ENCODE data around the gene CRHR2. TPM values are rescaled to one million over a fixed set of nuclear protein-coding genes. Genes with fewer than 3 reads are reported as not detected.
"Not testable (repeated sequence)": the region's sequence is repeated elsewhere in the genome, so short reads cannot be mapped to it uniquely, and the experiment has no call there.

The CRHR2 gene
- total RNA-seq, 1 experiment from 2014 or later: not detected

DNA sequence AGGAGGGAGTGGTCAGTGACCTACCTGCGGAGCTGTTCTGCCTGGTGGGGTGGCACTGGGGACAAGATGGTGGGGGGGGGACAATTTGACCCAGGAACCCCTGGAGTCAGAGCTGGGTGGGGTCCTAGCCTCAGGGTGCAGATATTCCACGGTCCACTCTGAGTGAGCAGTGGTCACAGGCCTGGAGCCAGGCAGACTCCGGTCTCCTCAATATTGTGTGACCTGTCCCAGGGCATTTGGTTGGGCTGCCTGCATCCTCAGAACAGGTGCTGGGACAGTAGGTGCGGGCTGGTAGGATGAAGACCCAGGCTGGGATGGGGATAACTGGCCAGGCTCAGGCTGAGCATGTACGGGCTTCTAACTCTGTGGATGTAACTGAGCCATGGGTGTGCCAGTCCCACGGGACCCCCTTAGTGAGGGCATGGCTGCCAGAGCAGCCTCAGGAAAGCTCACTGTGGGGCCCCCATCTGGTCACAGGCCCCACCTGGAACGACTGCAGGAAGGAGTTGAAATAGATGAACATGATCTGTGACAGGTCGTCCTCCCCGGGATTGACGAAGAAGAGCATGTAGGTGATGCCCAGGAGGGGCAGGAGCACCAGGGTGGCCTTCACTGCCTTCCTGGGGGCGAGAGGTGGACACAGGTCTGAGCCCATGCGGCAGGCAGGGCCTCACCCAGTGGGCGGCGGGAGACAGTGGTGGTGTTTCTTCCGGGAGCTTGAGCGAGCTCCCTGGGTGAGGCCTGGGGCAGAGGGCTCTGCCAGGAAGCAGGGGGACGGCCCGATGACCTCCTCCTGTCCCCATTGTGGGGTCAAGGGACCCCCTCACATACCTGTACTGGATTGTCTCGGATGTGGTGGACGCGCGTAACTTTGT, 26.9 kb downstream of the CRHR2 start:
- DNase-seq (ENCODE audit: low read depth): no peak

- DNase-seq (ENCODE audit: low read depth): no peak
These were observed 27.8 kb downstream of the CRHR2 start for GRCh38 chr7:30654296-30655090.

DNA sequence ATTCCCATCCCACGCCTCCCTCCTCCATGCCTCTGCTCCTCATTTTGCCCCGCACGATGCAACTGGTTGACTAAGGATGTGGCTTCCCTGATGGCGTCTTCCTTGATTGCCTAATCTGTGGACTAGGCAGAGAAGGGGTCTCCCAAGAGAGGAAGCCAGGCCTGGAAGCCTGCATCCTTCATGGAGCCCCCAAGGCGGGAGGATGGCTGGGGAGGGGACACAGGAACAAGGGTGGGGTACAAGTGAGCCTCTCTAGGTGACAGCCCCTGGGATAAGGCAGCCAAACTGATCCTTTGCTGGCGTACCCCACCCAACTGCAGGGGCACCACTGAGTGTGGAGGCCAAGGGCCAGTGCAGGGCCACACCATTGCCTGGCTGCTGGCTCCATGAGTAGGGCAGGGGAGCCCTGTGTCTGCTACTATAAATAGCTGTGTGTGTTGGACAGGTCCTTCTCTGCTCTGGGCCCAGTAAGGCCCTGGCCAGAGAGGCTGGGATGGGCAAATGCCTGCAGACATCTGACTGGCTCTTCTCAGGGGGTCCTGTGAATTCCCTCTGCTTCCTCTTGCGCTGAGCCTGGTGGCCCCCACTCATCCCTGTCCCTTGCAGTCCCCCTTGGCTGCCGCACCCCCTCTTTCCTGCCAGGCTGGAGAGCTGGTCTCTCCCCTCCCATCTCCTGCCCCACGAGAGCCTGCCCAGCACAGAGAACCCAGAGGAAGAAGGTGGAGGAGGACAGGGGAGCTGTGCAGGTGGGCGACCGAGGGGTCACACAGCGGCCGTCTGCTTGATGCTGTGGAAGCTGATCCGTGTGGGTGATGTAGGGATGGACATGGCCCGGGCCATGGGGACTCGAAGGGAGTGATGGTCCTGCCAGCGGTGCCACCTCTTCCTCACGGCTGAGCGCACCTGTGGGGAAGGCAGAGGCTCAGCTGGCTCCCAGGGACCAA, 29.3 kb downstream of the CRHR2 start:
- no peak for DNase-seq (ENCODE audit: low read depth)

DNA sequence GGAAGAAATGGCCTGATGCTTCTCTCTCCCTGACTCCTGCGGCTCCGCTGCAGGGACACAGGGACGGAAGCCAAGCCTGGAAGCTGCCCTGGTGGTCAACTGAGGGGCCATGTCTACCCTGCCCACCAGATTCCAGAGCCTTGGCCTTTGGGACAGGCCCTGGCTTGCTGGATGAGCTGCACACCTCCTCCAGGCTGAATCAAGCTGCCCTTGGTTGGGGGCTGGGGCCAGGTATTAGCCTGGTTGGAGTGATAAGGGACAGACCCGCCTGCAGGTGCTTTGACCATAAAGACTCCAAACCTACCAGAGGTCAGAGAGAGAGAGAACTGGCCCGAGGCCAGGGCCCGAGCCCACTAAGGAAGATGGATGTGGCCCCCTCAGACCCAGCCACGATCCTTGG, 30.1 kb downstream of the CRHR2 start:
- no peak for DNase-seq (ENCODE audit: low read depth)

DNA sequence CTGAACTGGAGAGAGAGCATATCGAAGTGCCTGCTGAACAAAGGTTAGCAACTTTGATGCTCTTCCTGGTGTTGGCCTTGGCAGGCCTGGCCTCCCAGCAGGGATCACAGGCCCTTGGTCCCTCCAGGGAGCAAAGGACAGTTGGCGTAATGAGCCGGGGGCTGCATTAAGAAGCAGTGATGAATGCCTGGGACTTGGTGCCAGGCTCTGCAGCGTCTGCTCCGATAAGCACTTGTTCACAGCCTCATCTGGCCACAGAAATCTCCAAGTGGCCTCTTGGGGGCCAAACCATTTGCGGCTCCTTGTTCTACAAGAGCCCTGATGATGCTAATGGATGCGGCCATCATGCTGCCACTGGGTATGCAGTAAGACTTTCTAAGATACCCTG, 31.8 kb downstream of the CRHR2 start:
- no peak for DNase-seq (ENCODE audit: low read depth)

GRCh38 chr7:30649717-30650420, 32.4 kb downstream of the CRHR2 start:
- DNase-seq (ENCODE audit: low read depth): no peak

DNA sequence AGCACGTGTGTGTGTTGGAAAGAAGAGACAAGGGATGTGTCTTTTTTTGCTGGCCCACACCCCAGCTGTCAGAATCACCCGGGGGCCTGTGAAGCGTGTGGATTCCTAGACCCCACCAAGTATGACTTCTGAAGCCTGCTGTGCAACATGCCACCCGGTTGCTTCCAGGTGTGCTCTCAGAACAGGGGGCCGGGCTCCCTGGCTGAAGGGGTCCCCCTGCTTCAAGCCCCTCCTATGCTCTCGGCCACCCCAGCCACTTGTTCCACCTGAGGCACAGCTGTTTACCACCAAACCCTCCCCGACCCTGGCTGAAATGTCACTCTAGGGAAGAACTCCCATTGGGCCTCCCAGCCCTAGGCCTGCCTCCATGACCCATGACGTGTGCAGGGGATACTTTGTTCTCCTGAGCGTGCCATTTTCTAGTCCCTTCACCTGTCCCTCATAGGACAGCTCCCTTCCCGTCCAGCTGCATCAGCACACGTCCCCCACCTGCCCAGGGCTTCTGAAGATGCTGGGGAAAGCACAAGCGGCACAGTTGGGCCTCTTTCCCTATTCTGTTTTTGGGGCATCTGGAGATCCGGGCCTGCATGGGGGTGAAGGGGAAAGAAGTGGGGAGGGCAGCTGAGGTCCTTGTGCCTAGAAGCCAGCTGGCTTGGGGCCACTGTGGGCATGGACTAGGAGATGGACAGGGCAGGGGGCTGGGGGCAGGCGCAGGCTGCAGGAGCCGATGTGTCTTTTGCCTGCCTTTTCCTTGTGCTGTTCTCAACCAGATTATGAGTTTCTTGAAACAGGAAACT, 33.3 kb downstream of the CRHR2 start:
- DNase-seq (ENCODE audit: low read depth): no peak

DNA sequence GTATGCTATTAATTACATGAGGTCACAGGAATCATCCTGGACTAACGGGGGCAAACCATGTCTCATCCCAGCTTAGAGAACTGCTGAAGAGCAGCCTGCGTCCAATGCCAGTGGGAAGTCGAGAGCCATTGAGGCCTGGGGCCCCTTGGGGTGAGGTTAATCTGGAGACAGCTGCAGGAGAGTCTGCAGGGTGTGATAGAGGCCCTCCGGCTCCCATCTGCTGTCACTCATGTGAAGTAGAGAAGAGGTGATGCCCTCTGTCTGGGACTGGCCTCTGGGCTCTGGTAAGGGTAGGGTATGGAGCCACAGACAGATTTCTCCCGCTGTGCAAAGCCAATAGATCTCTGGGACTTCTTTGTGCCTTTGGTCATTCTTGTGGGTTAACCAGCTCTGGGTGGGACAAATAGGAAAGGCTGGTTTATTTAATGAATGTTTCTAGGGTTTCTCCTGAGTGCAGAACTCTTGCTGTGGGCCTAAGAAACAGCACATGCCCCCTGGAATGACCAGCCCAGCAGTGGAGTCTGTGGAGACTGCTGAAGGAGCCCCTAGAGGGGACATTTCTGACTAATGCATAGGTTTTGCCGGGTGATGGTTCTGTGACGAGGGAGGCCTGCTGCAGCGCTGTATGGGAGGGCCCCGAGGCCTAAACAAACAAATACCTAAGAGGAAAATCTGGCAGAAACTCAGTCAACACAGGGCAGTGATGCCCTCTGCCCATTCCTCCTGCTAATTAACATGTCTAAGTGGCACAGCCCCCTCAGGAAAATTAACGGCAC, 34.5 kb downstream of the CRHR2 start:
- no peak for DNase-seq (ENCODE audit: low read depth)

GRCh38 chr7:30646154-30646553, 36.1 kb downstream of the CRHR2 start:
- DNase-seq (ENCODE audit: low read depth): no peak

DNA sequence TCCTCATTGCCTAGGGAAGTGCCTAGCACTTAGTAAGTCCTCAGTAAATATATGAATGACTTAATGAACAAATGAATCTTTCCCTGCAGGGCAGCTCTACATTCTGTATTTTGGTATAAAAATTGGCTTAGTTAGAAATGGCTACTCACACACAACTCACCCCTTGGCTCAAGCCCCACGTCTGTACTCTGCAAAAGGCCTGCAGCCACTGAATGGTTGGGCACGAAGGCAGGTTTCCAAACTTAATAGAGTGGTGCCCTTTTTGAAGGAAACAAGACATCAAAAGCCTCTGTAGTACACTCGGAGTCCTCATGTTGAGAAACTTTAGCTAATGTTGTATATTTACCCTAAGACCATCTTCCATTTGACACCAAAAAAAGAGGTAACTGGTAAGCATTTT, 36.6 kb downstream of the CRHR2 start:
- no peak for DNase-seq (ENCODE audit: low read depth)

- DNase-seq (ENCODE audit: low read depth): no peak
These were observed 37.8 kb downstream of the CRHR2 start for GRCh38 chr7:30644286-30644955.

DNA sequence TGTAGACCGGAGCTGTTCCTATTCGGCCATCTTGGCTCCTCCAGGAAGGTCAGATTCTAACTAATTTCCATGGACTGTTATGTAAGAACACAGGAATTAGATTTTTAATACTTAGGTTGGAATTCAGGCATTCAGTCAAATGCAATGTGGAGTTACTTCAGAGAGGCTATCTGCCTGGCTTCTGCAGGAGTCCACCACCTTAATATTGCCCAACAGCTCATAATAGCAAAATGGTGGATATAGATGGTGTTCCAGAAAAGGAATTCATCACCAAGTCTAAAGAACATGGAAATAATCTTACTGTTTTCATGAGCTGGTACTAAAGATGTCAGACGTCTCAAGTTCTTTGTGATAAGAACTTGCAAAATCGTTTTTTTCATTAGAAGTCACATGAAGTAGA, 39.5 kb downstream of the CRHR2 start:
- no peak for DNase-seq (ENCODE audit: low read depth)

DNA sequence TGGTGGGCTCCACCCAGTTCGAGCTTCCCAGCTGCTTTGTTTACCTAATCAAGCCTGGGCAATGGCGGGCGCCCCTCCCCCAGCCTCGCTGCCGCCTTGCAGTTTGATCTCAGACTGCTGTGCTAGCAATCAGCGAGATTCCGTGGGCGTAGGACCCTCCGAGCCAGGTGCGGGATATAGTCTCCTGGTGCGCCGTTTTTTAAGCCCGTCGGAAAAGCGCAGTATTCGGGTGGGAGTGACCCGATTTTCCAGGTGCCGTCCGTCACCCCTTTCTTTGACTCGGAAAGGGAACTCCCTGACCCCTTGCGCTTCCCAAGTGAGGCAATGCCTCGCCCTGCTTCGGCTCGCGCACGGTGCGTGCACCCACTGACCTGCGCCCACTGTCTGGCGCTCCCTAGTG, 39.9 kb downstream of the CRHR2 start:
- DNase-seq (ENCODE audit: low read depth): not testable (repeated sequence)

DNA sequence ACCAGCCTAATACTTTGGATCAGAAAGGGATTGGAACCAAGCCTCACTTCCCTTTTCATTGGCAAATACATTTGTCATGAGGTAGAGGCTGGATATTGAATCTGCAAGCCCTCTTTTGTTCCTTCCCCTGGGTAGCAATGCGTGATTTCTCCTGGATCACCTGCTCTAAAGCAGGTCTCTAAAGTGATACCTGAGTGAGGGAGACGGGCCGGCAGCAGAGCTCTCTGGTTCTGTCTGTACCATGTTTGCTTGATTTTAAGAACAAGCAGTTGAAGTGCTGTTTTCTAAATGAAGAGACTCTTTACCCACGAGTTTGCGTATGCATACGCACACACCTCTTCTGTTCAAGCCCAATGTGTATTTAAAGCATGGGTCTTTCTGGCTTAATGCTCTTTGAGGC, 46.5 kb downstream of the CRHR2 start:
- DNase-seq (ENCODE audit: low read depth): no peak

DNA sequence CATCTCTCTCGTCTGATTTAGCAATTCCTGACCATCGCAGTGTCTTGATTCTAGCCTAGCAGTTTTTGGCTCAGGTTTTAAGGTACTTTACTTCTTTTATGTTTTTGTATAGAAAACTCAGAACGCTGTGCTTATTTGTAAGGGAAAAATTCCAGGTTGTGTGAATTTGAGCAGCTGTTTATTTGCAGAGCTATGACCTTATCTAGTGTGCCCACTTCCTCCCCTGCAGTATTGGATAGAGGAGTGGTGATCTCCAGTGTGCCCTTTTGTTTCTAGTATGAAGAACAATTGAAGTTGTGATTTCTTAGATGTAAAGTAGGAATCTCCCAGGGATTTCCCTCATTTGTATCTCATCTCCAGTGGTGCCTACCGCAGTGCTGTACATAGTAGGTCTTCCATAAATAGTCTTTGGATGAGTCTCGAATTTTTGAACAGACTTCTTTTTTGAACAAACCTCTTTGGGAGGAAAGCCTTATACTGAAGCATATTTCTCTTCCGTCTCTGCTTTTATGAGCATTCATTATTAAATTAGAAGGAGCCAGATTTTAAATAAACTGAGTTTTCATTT, 47.5 kb downstream of the CRHR2 start:
- no peak for DNase-seq (ENCODE audit: low read depth)

GRCh38 chr7:30634193-30634626, 48.0 kb downstream of the CRHR2 start:
- no peak for DNase-seq (ENCODE audit: low read depth)

DNA sequence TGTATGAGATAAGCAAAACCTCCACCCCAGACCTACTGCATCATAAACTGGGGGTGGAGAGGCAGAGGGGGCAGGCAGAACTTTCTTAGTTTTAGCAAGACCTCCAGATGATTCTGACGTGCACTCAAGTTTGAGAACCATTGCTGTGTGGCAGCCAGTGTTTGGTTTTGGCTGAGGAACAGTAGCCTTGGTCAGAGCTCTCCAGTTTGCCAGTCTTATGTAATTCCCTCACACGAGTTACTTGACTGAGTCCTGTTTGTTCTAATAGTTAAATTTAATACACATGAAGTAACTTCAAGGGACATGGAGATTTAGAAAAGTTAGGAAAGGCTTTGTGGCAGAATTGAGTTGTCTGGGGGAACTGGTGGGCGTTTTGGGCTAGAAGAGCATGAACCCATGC, 49.0 kb downstream of the CRHR2 start:
- no peak for DNase-seq (ENCODE audit: low read depth)

DNA sequence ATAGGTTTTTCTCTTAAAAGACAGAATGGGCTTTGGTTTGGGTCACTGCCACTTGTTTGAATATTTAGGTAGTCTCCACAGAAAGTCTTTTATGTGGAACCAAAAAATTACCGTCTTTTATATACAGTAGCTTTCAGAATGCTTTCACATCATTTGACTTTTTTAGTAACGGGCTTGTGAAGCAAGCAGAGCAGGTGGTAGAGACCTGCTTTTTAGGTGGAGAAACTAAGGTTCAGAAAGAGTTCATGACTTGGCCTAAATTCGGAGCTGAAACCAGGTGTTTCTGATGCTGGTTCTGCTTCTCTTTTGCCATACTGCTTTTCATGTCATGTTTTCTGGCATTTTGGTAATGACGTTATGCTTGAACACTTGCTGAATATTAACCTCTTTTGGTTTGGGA, 51.3 kb downstream of the CRHR2 start:
- no peak for DNase-seq (ENCODE audit: low read depth)

GRCh38 chr7:30627026-30627425, 55.2 kb downstream of the CRHR2 start:
- no peak for DNase-seq (ENCODE audit: low read depth)
